Measurements from ENCODE around the gene TUBA4A. TPM values are rescaled to one million over a fixed set of nuclear protein-coding genes. Genes with fewer than 3 reads are reported as not detected.

TUBA4A gene
- total and polyA plus RNA-seq, 2 experiments from 2014 or later = 4.7 to 10.5 TPM

- peaks cover 4% of the 10 kb centered on the region for H3K79me2 ChIP-seq
- no peaks in the 10 kb centered on the region for H3K27me3 ChIP-seq
Observed at GRCh38 chr2:219280651-219281050, 26.9 kb upstream of the TUBA4A start.

GRCh38 chr2:219279916-219280516, 26.3 kb upstream of the TUBA4A start:
- Histone ChIP-seq H3K27ac (peak overlapping the region; percentile 95), H3K4me2 (peak overlapping the region; percentile 79), H3K9me2 (replicated peaks; ENCODE audit: insufficient read depth) (no peaks in the 10 kb centered on the region), H3K27me3 (no peaks in the 10 kb centered on the region), H3K4me1 (ENCODE audit: insufficient read depth) (peaks cover 14% of the 10 kb centered on the region), H3K4me3 (peak overlapping the region; percentile 32), H3K9me3 (ENCODE audit: low read depth) (no peaks in the 10 kb centered on the region), H3K79me2 (peaks cover 4% of the 10 kb centered on the region), H2AFZ (no peak overlapping the region), H4K20me1 (ENCODE audit: insufficient read depth, poor library complexity, severe bottlenecking) (no peaks in the 10 kb centered on the region), H3K36me3 (replicated peaks; ENCODE audit: insufficient read depth, low read depth) (no peaks in the 10 kb centered on the region)
- WGBS (ENCODE audit: low lambda C conversion rate, missing lambda C conversion rate) = 55% methylated on average over 12 of the region's 12 CpGs
- DNase-seq (ENCODE audit: low spot score) = no peak
- TF ChIP-seq EZH2phosphoT487 (IDR thresholded peaks at IDR 0.05; ENCODE audit: low read depth, severe bottlenecking, unreplicated experiment) (no peak), EZH2 (IDR thresholded peaks at IDR 0.05; ENCODE audit: borderline replicate concordance) (no peak)
- TF ChIP-seq, protein P1, sequence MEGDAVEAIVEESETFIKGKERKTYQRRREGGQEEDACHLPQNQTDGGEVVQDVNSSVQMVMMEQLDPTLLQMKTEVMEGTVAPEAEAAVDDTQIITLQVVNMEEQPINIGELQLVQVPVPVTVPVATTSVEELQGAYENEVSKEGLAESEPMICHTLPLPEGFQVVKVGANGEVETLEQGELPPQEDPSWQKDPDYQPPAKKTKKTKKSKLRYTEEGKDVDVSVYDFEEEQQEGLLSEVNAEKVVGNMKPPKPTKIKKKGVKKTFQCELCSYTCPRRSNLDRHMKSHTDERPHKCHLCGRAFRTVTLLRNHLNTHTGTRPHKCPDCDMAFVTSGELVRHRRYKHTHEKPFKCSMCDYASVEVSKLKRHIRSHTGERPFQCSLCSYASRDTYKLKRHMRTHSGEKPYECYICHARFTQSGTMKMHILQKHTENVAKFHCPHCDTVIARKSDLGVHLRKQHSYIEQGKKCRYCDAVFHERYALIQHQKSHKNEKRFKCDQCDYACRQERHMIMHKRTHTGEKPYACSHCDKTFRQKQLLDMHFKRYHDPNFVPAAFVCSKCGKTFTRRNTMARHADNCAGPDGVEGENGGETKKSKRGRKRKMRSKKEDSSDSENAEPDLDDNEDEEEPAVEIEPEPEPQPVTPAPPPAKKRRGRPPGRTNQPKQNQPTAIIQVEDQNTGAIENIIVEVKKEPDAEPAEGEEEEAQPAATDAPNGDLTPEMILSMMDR (IDR thresholded peaks at IDR 0.05; ENCODE audit: poor library complexity) = no peak

More at GRCh38 chr2:219280651-219281050, 26.9 kb upstream of the TUBA4A start:
- Histone ChIP-seq H3K9me2 (replicated peaks; ENCODE audit: insufficient read depth) (no peaks in the 10 kb centered on the region), H4K20me1 (ENCODE audit: insufficient read depth, poor library complexity, severe bottlenecking) (no peaks in the 10 kb centered on the region), H3K9me3 (ENCODE audit: low read depth) (no peaks in the 10 kb centered on the region), H3K4me3 (no peak overlapping the region), H2AFZ (no peak overlapping the region), H3K36me3 (replicated peaks; ENCODE audit: insufficient read depth, low read depth) (no peaks in the 10 kb centered on the region), H3K4me1 (ENCODE audit: insufficient read depth) (peaks cover 14% of the 10 kb centered on the region), H3K27ac (no peak overlapping the region), H3K4me2 (peak overlapping the region; percentile 79)
- TF ChIP-seq EZH2 (IDR thresholded peaks at IDR 0.05; ENCODE audit: borderline replicate concordance) (no peak), EZH2phosphoT487 (IDR thresholded peaks at IDR 0.05; ENCODE audit: low read depth, severe bottlenecking, unreplicated experiment) (no peak)
- TF ChIP-seq, protein P1 (IDR thresholded peaks at IDR 0.05; ENCODE audit: poor library complexity) = no peak
- no peak for DNase-seq (ENCODE audit: low spot score)
- WGBS (ENCODE audit: low lambda C conversion rate, missing lambda C conversion rate) = 99% methylated on average over 4 of the region's 4 CpGs

- Histone ChIP-seq H4K20me1 (ENCODE audit: insufficient read depth, poor library complexity, severe bottlenecking) (no peaks in the 10 kb centered on the region), H3K27ac (peak within 1 kb of the TSS; percentile 95), H3K36me3 (replicated peaks; ENCODE audit: insufficient read depth, low read depth) (no peaks in the 10 kb centered on the region), H2AFZ (peak within 1 kb of the TSS; percentile 23), H3K9me3 (ENCODE audit: low read depth) (no peaks in the 10 kb centered on the region), H3K79me2 (peaks cover 4% of the 10 kb centered on the region), H3K9me2 (replicated peaks; ENCODE audit: insufficient read depth) (no peaks in the 10 kb centered on the region), H3K4me1 (ENCODE audit: insufficient read depth) (peaks cover 14% of the 10 kb centered on the region), H3K27me3 (no peaks in the 10 kb centered on the region), H3K4me2 (peak within 1 kb of the TSS; percentile 79), H3K4me3 (peak within 1 kb of the TSS; percentile 32)
- WGBS (ENCODE audit: low lambda C conversion rate, missing lambda C conversion rate) = 1% methylated on average over 45 of the region's 65 CpGs
- TF ChIP-seq EZH2 (IDR thresholded peaks at IDR 0.05; ENCODE audit: borderline replicate concordance) = no peak
- DNase-seq (ENCODE audit: low spot score) = peak; percentile 99
Observed at GRCh38 chr2:219279151-219279915, 25.6 kb upstream of the TUBA4A start, which contains the start of gene DNAJB2. DNAJB2 (plus strand) TSS chr2:219279366; CDS start chr2:219279834, 468 bp downstream.

- Histone ChIP-seq H3K79me2 (peaks cover 4% of the 10 kb centered on the region), H3K9me2 (replicated peaks; ENCODE audit: insufficient read depth) (no peaks in the 10 kb centered on the region), H3K4me1 (ENCODE audit: insufficient read depth) (peaks cover 14% of the 10 kb centered on the region), H3K9me3 (ENCODE audit: low read depth) (no peaks in the 10 kb centered on the region), H3K27ac (peak overlapping the region; percentile 95), H3K4me3 (peak overlapping the region; percentile 5), H3K4me2 (peak overlapping the region; percentile 79), H3K36me3 (replicated peaks; ENCODE audit: insufficient read depth, low read depth) (no peaks in the 10 kb centered on the region), H4K20me1 (ENCODE audit: insufficient read depth, poor library complexity, severe bottlenecking) (no peaks in the 10 kb centered on the region), H3K27me3 (no peaks in the 10 kb centered on the region), H2AFZ (peak overlapping the region; percentile 8)
- no peak for DNase-seq (ENCODE audit: low spot score)
- 18% methylated on average over 7 of the region's 9 CpGs for WGBS (ENCODE audit: low lambda C conversion rate, missing lambda C conversion rate)
- no peak for TF ChIP-seq EZH2 (IDR thresholded peaks at IDR 0.05; ENCODE audit: borderline replicate concordance)
- TF ChIP-seq EZH2phosphoT487 (IDR thresholded peaks at IDR 0.05; ENCODE audit: low read depth, severe bottlenecking, unreplicated experiment) = no peak
- TF ChIP-seq, protein P1 (IDR thresholded peaks at IDR 0.05; ENCODE audit: poor library complexity) = no peak
Observed at GRCh38 chr2:219278655-219279150, 25.0 kb upstream of the TUBA4A start.

Measured in hepatocyte (in vitro differentiated cells).